BLaER1 treated with 17β-estradiol and CSF1 and Interleukin-3, amounts not matched to agents 10 nM and 100 nM (cell line): ENCODE results near the gene MCTP1.
A peak's percentile ranks its signal among the peaks of the same experiment; 100 is the strongest.
"Not testable (repeated sequence)": the region's sequence is repeated elsewhere in the genome, so short reads cannot be mapped to it uniquely, and the experiment has no call there.

Experiments
- H3K27ac ChIP-seq, 11 experiments: shearing (Covaris generic); formaldehyde crosslinking; 2 replicates each; pipeline ENCODE4 v1.8.1; 2022
- H3K27me3 ChIP-seq, 11 experiments: shearing (Covaris generic); formaldehyde crosslinking; 2 replicates each; pipeline ENCODE4 v1.8.1; 2022
- H3K36me3 ChIP-seq, 11 experiments: shearing (Covaris generic); formaldehyde crosslinking; 2 replicates each; pipeline ENCODE4 v1.8.1; 2022
- H3K4me1 ChIP-seq, 10 experiments: shearing (Covaris generic); formaldehyde crosslinking; 2 replicates each; pipeline ENCODE4 v1.8.1; 2022
- H3K4me2 ChIP-seq, 11 experiments: shearing (Covaris generic); formaldehyde crosslinking; 2 replicates each; pipeline ENCODE4 v1.8.1; 2022
- H3K4me3 ChIP-seq, 10 experiments: shearing (Covaris generic); formaldehyde crosslinking; 2 replicates each; pipeline ENCODE4 v1.8.1; 2022
- H3K9ac ChIP-seq, 11 experiments: shearing (Covaris generic); formaldehyde crosslinking; 2 replicates each; pipeline ENCODE4 v1.8.1; 2022
- H3K9me3 ChIP-seq, 11 experiments: shearing (Covaris generic); formaldehyde crosslinking; replicated peaks in 1 of 11; 2 replicates each; pipeline ENCODE4 v1.8.1; 2022
- H4K20me1 ChIP-seq, 11 experiments: shearing (Covaris generic); formaldehyde crosslinking; 2 replicates each; pipeline ENCODE4 v1.8.1; 2022
- Cebpa-rat ChIP-seq, 11 experiments: shearing (Covaris generic); IDR thresholded peaks; 2 replicates each; pipeline ENCODE4 v1.8.1; 2022

MCTP1 gene

GRCh38 chr5:95217881-95218280, 67.0 kb downstream of the MCTP1 start:
- Histone ChIP-seq H3K9me3 (no peaks in the 10 kb centered on the region), H4K20me1 (no peaks in the 10 kb centered on the region), H3K27ac (no peak overlapping the region), H3K36me3 (no peaks in the 10 kb centered on the region), H3K4me3 (no peak overlapping the region), H3K4me2 (no peak overlapping the region), H3K4me1 (no peaks in the 10 kb centered on the region), H3K9ac (no peak overlapping the region), H3K27me3 (no peaks in the 10 kb centered on the region)
- TF ChIP-seq Cebpa-rat (IDR thresholded peaks at IDR 0.05) = no peak

DNA sequence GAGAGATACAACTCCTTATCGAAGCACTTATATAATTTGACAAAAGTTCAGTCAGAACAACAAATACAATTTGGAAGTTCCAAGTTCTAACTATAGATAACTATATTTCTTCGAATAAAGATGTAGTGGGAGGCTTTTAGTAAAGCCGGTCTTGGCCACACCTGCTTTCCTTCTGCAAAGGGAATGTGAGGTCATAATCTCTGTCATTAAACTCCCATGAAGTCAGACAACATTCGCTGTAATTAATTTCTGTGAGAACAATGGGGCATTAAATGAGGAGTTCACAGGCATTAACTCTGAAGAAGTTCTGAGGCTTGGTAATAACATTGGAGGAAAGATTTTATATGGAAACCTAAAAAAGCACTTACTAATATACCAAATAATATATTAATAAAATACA, 67.5 kb downstream of the MCTP1 start:
- TF ChIP-seq Cebpa-rat (IDR thresholded peaks at IDR 0.05) = no peak
- no peak overlapping the region for H3K4me2 ChIP-seq
- H3K36me3 ChIP-seq = no peaks in the 10 kb centered on the region
- H3K4me1 ChIP-seq = no peaks in the 10 kb centered on the region
- H3K27me3 ChIP-seq = no peaks in the 10 kb centered on the region
- H3K9me3 ChIP-seq = no peaks in the 10 kb centered on the region
- H3K4me3 ChIP-seq = no peak overlapping the region
- H3K27ac ChIP-seq = no peak overlapping the region
- H4K20me1 ChIP-seq = no peaks in the 10 kb centered on the region
- no peak overlapping the region for H3K9ac ChIP-seq

- H3K9me3 ChIP-seq = no peaks in the 10 kb centered on the region
- H3K4me1 ChIP-seq = no peaks in the 10 kb centered on the region
- TF ChIP-seq Cebpa-rat (IDR thresholded peaks at IDR 0.05) = no peak
- no peak overlapping the region for H3K27ac ChIP-seq
- H3K9ac ChIP-seq = no peak overlapping the region
- no peaks in the 10 kb centered on the region for H3K27me3 ChIP-seq
- no peaks in the 10 kb centered on the region for H3K36me3 ChIP-seq
- H3K4me3 ChIP-seq = no peak overlapping the region
- no peak overlapping the region for H3K4me2 ChIP-seq
- H4K20me1 ChIP-seq = no peaks in the 10 kb centered on the region
Measured at GRCh38 chr5:95216136-95216955, 68.5 kb downstream of the MCTP1 start.

- not testable (repeated sequence) for H3K27me3 ChIP-seq, H3K27ac ChIP-seq, H3K9me3 ChIP-seq, H3K4me2 ChIP-seq, H3K4me3 ChIP-seq, H3K4me1 ChIP-seq, H4K20me1 ChIP-seq, H3K9ac ChIP-seq, H3K36me3 ChIP-seq
Measured at GRCh38 chr5:95207811-95208210, 77.1 kb downstream of the MCTP1 start.

GRCh38 chr5:95194856-95195255, 90.0 kb downstream of the MCTP1 start:
- Histone ChIP-seq H4K20me1 (no peaks in the 10 kb centered on the region), H3K36me3 (no peaks in the 10 kb centered on the region)

GRCh38 chr5:95191330-95191729, 93.6 kb downstream of the MCTP1 start:
- Histone ChIP-seq H3K4me2 (no peak overlapping the region), H3K36me3 (no peaks in the 10 kb centered on the region), H3K27me3 (no peaks in the 10 kb centered on the region), H3K4me1 (no peaks in the 10 kb centered on the region), H3K4me3 (no peak overlapping the region), H3K27ac (no peak overlapping the region), H3K9me3 (no peaks in the 10 kb centered on the region), H4K20me1 (no peaks in the 10 kb centered on the region), H3K9ac (no peak overlapping the region)
- no peak for TF ChIP-seq Cebpa-rat (IDR thresholded peaks at IDR 0.05)

More at GRCh38 chr5:95194856-95195255, 90.0 kb downstream of the MCTP1 start:
- Histone ChIP-seq H3K9me3 (no peaks in the 10 kb centered on the region), H3K27me3 (no peaks in the 10 kb centered on the region), H3K4me3 (no peak overlapping the region), H3K4me2 (no peak overlapping the region), H3K27ac (no peak overlapping the region), H3K4me1 (no peaks in the 10 kb centered on the region), H3K9ac (no peak overlapping the region)
- no peak for TF ChIP-seq Cebpa-rat (IDR thresholded peaks at IDR 0.05)

- Histone ChIP-seq H3K9me3 (no peaks in the 10 kb centered on the region), H3K4me3 (no peak overlapping the region), H3K27ac (no peak overlapping the region), H3K9ac (no peak overlapping the region), H3K4me1 (no peaks in the 10 kb centered on the region), H4K20me1 (no peaks in the 10 kb centered on the region), H3K4me2 (no peak overlapping the region), H3K27me3 (no peaks in the 10 kb centered on the region), H3K36me3 (no peaks in the 10 kb centered on the region)
- TF ChIP-seq Cebpa-rat (IDR thresholded peaks at IDR 0.05) = no peak
Measured at GRCh38 chr5:95184924-95185323, 100.0 kb downstream of the MCTP1 start.

DNA sequence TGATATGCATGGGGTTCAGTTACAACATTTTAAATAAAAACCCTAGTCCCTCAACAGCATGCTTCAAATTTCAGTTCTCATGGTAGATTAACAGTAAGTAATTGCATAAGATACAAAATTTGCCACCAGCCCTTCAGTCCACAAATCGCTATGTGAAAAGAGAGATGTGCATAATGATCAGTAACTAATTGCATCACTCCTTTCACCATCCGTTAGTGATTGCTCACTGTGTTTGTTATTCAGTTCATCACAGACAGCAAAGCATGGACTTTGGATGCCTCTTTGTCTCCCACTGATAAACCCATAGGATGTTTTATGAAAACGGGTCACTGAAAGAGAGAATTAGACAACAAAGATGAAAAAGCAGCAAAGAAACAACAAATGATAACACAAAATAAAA, 103.2 kb downstream of the MCTP1 start:
- no peak for TF ChIP-seq Cebpa-rat (IDR thresholded peaks at IDR 0.05)

GRCh38 chr5:95178046-95178651, 106.7 kb downstream of the MCTP1 start:
- Histone ChIP-seq H3K27ac (peak overlapping the region in 5 of 11 experiments; percentile 19 to 68 (median 57); a peak in 7 of 22 replicates), H3K4me3 (peak overlapping the region in 1 of 10 experiments; percentile 4; a peak in 1 of 20 replicates), H3K4me1 (peaks cover 0 to 27% (median 15%) of the 10 kb centered on the region in 10 experiments; a peak in 19 of 20 replicates), H3K9me3 (no peaks in the 10 kb centered on the region), H3K9ac (peak overlapping the region in 3 of 11 experiments; percentile 34 to 39 (median 34); a peak in 3 of 22 replicates), H4K20me1 (no peaks in the 10 kb centered on the region), H3K27me3 (no peaks in the 10 kb centered on the region), H3K36me3 (no peaks in the 10 kb centered on the region), H3K4me2 (peak overlapping the region; percentile 15 to 82 (median 63); a peak in 19 of 22 replicates)
- no peak for TF ChIP-seq Cebpa-rat (IDR thresholded peaks at IDR 0.05)

More for the DNA sequence above, 103.2 kb downstream of the MCTP1 start:
- H3K27ac ChIP-seq = no peak overlapping the region
- peaks cover 0 to 20% (median 14%) of the 10 kb centered on the region in 10 experiments; a peak in 19 of 20 replicates for H3K4me1 ChIP-seq
- no peaks in the 10 kb centered on the region for H3K27me3 ChIP-seq
- H4K20me1 ChIP-seq = no peaks in the 10 kb centered on the region
- no peak overlapping the region for H3K9ac ChIP-seq
- no peak overlapping the region for H3K4me3 ChIP-seq
- H3K36me3 ChIP-seq = no peaks in the 10 kb centered on the region
- no peak overlapping the region for H3K4me2 ChIP-seq
- H3K9me3 ChIP-seq = no peaks in the 10 kb centered on the region
